Stimulated activated CD8-positive, alpha-beta memory T cell treated with anti-CD3 and anti-CD28 coated beads, Interleukin-15, amount 100 ng/mL, for 1 hour (primary cell): ENCODE data around the gene ARFGEF3.
"Not testable (repeated sequence)": the region's sequence is repeated elsewhere in the genome, so short reads cannot be mapped to it uniquely, and the experiment has no call there.

ENCODE experiments used
- DNase-seq: peaks from one replicate; pipeline ENCODE4 v3.0.0-alpha.2; 2020; ENCODE audit warnings: low read depth

The ARFGEF3 gene

DNA sequence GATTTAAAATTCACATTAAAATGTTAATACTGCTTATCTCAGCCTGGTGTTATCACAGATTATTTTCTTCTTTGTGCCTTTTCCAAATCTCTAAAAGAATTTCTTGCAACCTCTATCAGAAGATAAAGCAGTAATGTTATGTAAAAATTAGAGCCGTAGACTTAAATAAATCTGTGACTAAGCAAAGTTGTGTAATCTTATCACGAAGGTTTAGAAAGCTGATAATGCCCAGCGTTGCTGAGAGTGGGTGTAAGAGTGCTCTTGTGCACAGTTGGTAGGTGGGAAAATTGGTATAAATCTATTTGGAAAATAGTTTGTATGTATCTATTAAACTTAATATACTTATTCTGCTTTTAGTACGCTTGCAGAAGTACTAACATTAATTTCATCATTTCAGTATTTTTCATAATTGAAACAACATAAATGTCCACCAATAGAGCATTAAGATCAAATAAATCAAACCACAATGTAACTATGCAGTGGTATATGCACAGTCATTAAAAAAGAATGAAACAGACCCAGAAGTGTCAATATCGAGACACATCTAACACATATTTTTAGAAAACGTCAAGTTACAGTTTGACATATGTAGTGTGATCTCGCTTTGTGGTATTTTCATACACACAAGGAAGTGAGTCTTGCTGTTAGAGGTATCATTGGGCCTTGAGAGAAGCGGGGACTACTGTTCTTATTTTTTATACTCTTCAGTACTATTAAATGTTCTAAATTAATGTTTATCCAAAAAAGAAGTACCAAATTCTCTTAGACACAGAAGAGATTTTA is 111.0 kb downstream of the ARFGEF3 start:
- no peak for DNase-seq

GRCh38 chr6:138275976-138276375 is 114.2 kb downstream of the ARFGEF3 start:
- DNase-seq: no peak

GRCh38 chr6:138277835-138278234 is 116.1 kb downstream of the ARFGEF3 start:
- DNase-seq: no peak

DNA sequence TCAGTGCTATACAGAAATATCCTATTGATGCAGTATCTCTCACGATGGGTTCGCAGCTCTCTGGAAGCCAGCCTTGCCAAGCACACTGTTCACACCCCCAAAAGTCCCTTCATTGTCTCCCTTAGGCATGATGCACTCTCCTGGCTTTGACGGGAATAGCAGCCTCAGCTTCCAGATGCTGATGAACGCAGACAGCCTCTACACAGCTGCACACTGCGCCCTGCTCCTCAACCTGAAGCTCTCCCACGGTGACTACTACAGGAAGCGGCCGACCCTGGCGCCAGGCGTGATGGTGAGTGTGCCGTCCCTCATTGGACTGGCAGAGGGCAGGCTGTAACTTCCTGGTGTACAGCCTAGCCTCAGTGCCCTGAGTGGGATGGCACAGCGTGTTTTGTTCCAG is 116.6 kb downstream of the ARFGEF3 start:
- DNase-seq: no peak

GRCh38 chr6:138285800-138286199 is 124.1 kb downstream of the ARFGEF3 start:
- DNase-seq: no peak

DNA sequence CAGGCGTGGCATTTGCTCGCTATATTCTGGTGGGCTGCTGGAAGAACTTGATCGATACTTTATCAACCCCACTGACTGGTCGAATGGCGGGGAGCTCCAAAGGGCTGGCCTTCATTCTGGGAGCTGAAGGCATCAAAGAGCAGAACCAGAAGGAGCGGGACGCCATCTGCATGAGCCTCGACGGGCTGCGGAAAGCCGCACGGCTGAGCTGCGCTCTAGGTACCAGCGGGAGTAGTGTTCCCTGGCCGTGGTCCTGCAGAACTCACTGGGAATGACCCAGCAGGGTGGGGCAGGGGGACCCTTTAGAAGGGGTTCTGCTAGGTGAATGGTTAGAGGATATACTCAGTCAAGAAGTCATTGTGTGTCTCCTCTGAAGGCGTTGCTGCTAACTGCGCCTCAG is 125.0 kb downstream of the ARFGEF3 start:
- DNase-seq: no peak

DNA sequence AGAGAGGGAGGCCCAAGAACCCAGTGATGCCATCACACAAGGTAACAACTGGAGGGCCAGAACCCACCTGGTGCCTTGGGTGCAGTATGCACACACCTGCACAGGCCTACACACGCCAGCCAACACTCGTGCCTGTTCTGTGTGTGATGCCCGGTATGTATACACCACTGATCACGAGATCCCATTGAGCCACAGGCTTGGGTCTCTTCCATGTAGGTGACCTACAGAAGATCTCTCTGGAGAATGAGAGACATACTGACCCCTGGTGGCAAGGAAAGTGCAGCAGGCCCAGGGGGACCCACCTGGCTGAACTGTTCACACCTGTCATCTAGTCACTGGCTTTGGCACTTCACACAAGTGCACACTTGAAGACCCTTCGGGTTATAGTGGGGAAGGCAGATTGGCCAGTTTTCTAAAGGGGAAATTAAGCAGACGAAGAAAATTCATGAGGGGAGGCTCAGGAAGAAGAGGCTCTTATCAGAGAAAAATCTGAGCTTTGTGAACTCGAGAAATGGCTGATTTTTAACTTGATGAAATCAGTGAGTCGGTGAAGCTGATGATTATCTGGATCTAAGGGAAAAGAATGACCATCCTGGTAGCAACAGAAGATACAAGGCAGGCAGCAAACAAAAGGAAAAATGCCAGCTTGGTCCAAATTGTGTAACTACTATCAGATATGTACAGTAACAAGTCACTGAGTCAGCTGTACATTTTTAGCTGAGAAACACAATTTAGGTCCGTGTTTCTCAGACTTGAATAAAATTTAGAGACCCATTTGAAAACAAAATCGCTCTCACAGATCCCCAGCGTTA is 125.6 kb downstream of the ARFGEF3 start:
- DNase-seq: peak; percentile 14

DNA sequence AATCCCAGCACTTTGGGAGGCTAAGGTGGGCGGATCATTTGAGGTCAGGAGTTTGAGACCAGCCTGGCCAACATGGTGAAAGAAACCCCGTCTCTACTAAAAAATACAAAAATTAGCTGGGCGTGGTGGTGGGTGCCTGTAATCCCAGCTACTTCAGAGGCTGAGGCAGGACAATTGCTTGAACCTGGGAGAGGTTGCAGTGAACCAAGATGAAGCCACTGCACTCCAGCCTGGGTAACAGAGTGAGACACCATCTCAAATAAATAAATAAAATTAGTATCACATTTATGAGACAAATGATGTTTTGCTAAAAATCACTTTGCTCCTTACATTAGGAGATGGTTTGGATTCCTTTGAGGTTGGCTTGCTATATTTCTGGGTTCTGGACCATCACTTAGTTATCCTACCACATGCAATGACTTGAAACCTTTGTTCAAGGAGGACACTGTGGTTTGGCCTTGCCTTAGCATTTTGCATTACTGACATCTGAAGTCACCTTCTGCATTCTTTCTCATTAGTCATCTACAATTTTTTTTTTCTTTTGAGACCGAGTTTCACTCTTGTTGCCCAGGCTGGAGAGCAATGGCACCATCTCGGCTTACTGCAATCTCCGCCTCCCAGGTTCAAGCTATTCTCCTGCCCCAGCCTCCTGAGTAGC is 126.8 kb downstream of the ARFGEF3 start:
- not testable (repeated sequence) for DNase-seq

GRCh38 chr6:138289739-138290138 is 128.0 kb downstream of the ARFGEF3 start:
- no peak for DNase-seq

DNA sequence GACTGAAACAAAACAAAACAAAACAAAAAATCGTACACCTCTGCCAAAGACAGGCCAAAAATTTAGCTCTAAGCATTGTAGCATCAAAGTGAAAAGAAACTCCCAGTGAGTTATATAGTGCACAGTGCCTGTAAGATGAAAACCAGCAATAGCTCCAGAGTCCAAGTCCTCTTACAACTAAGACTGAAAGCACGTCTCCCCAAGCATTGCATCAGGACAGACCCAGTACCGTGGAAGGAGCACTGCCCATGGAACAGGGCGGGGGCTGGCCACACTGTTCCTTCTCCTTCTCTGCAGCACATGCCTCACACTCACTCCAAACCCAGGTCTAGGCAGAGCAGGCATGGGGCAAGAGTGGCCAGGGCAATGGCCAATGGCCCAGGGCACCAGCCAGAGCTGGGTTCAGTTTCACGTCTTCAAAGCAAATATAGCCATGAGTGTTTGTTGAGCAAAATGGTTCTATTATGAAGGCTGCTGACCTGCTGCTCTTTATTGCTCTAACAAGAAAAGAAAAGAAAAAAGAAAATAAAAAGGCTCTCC is 128.8 kb downstream of the ARFGEF3 start:
- DNase-seq: no peak

DNA sequence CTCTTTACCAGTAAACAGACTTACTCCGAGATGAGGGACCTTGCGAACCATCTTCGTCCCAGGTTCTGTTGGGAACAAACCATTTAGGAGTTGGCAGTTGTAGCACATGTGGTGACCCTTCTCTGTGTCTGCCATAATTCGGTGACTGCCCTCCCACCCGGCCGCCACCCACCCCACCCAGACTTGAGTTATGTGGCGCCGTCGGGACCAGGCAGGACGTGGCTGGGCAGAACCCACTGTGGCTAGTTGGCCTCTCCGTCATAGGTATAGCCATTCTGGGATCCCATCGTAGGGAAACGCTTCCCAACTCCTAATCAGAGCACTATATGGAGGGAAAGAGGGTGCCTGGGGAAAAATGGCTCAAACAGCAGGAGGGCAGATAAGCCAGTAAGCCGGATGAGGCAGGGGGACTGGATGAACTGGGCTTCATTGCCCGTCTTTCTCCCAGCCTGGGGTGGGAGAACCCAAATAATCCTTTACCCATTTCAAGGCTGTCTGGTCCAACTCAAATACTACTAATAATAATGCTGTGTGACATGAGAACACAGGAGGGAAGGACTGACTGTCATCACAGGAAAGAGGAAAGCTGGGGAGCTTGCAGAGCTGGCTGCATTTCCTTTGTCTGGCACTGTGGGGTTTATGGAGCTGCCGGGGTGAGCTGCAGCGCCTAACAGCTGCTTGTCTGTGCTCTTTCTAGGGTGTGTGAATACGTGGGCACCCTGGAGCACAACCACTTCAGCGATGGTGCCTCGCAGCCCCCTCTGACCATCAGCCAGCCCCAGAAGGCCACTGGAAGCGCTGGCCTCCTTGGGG is 129.5 kb downstream of the ARFGEF3 start:
- DNase-seq: no peak

GRCh38 chr6:138291849-138292181 is 130.1 kb downstream of the ARFGEF3 start:
- no peak for DNase-seq

GRCh38 chr6:138292482-138292881 is 130.7 kb downstream of the ARFGEF3 start:
- no peak for DNase-seq

DNA sequence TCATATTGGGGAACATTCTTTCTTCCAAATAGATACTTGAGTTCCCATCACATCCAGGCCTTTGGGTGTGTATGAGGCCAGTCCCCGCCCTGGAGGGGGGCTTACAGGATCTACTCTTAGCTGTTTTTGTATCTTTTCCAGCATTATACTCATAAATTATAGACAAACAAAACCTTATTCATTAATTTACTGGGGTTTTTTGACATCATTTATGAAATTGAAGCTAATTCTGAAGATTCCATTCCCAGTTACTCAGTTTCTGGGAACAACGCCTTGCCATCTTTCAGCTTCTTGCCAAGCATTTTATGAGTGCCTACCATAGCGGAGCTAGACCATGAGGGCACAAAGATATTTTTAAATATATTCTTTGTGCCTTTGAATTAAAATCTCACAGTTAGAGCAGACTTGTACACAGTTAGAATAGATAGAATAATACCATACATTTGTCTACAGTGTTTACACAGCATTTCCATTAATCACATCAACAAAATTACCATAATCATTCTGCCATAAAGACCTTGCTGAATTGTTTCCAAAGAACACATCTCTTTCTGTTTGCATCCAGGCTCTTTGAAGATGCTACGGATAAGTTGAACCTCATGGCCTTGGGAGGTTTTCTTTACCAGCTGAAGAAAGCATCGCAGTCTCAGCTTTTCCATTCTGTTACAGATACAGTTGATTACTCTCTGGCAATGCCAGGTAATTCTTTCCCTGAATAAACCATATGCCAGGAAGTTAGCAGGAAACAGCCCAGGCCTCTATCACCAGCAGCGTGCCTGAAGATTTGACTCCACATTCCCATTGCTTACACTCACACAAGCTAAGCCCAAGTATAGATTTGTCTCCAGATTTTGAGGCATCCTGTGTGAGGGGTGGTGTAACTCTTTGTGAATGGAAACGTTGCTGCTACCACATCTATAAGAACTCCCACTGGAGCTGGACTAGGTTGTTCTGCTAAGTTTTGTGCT is 132.0 kb downstream of the ARFGEF3 start:
- no peak for DNase-seq

GRCh38 chr6:138296381-138296780 is 134.6 kb downstream of the ARFGEF3 start:
- no peak for DNase-seq

DNA sequence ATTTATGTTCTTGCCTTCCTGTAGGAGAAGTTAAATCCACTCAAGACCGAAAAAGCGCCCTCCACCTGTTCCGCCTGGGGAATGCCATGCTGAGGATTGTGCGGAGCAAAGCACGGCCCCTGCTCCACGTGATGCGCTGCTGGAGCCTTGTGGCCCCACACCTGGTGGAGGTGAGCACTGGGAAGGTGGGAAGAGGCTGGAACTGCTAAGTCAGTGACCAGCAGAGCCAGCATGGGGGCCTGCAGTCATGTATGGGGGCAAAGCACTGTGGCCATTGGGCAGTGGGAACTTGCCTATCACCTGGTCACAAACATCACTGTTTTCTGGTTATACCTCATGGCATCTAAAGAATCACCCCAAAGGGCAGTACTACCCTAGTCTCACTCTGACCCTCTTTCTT is 135.0 kb downstream of the ARFGEF3 start:
- no peak for DNase-seq

- no peak for DNase-seq
Observed at GRCh38 chr6:138297761-138298298, 136.1 kb downstream of the ARFGEF3 start.

DNA sequence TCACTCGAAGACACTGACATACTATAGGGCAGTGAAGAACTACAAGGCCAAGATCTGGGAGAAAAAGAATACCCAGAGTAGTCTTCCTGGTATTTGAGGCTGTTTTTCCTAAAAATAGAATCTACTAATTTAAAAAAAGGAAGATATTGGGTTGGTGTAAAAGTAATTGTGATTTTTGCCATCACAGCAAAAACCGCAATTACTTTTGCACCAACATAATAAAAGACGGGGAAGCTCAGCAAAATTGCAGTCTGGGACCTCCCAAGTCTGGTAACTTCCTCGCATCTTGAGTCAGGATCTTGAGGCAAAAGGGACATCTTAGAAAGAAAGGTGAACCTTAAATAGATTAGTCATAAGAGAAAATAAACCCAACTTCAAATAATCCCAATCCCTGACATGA is 138.7 kb downstream of the ARFGEF3 start:
- no peak for DNase-seq

GRCh38 chr6:138302554-138302953 is 140.8 kb downstream of the ARFGEF3 start:
- no peak for DNase-seq

DNA sequence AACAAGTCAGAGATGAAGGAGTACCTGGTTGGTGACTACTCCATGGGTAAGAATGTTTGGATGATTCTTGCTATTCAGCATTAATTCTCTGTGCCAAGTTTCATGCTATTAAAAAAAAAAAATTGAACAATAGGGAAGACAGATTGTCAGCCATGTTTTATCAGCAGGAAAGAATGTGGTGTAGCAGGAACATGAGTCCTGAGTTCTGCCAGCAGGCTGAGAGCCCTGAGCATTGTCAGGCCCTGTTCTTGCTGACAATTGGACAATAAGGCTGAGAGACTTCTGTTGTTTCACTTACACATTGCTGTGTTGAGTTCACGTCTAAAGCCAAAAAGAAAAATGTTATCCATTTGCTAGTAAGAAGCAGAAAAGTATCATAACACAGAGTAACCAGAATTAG is 145.6 kb downstream of the ARFGEF3 start:
- no peak for DNase-seq
